HG02610 (cell line): ENCODE data around the gene SPI1.

ENCODE experiments used
- ATAC-seq: cut with Tn5 transposase; IDR thresholded peaks from one replicate; pipeline ENCODE4 v1.9.1; 2021; ENCODE audit warnings: mild to moderate bottlenecking, moderate library complexity; ENCODE audit not compliant: unreplicated experiment

Gene SPI1

DNA sequence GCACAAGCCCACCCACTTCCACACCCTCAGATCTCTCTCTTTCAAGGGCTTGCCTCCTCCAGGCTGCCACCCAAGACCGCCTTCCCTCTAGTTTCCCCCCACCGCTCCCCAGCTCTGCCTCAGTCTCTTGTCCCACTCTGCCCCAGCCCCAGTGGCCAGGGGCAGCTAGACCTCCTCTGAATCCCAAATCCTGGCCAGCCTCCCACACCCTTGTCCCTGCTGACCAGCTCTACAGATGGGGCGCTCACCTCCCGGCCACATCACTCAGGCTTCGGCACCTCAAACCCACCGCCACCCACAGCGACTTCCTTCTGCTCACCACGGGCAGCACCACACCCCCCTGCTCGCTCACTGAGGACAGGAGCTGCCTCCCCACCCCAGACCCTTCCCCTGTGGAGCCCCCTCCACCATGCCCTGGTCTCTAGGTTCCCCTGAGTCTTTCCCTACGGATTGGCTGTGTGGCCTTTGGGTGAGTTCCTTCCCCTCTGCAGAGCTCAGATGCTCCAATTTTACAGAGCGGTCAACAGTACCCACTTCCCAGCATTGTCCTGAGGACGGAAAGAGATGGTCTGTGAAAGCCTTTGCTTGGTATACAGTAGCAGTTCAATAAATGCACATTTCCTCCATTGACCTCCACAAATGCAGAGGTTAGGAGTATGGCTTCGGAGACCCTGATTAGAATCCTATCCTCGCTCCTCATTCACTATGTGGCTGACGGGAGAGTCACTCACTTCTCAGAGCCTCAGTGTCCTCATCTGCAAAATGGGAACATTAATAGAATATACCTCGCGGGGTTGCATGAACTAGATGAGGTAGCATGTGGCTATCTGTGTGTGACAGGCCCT is 11.5 kb upstream of the SPI1 start:
- ATAC-seq: no peak

DNA sequence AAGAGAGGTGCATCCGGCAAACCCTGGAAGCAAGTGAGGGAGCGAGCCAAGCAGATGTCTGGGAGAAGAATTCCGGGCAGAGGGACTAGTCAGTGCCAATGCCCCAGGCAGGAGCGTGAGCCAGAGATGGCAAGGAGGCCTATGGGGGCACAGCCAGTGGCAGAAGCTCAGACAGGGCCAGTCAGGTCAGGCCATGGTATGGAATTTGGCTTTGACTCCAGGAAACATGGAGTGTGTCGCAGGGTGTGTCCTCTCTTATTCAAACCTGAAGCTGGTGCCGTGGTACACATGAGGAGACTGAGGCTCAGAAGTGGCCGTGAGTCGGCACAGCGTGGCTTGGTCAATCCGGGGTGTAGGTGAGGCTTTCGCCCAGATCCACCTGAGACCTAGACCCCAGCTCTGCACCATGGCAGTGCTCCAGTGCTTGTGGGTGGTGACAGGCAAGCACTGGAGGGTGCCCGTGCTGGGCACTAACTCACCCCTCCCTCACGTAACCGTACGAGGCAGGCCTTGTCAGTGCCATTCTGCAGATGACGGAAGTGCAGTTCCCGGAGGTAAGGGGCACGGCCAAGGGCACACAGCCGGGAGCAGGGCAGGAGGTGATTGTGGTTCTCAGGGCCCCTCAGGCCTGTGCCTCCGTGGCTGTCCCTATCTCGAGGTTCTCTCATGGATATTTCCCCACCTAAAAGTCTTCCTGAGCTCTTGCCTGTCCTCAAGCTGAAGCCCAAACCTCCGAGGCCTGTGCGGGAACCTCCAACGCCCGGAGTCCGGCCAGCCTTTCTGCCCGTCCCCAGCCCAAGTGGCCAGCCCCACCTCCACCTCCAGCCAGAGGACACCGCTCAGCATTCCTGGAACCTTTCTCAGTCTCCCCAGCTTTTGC is 10.6 kb upstream of the SPI1 start:
- no peak for ATAC-seq

DNA sequence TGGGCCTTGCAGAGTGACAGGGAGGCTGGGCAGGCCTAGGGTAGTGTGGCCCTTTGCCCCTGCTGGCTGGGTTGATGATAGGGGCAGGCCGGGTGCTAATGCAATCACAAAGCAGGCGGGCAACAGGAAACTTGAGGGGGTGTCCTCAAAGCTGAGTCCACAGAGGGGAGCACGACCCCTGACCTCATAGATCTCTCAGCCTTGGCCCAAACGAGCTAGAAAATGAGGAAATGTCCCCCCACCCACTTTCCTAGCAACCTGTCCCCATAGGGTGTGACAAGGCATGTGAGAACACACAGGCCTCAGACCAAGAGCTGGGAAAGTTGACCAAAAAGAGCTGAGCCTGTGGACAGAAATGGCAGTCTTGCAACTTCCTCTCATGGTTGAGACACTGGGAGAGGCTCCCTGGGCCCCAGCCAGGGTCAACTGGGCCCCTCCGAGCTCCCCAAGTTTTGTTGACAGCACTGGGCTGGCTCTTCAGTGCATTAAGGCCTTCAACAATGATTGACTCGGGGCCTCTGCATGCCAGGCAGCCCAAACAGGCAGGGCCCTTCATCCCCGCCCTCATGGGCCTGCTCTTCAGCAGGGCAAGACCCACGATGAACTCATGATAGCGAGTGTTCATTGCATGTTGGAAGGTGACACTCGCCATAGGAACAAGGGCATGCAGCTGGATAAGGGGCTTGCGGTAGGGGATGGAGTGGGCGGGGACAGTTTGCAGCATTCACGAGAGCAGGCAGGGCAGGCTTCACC is 9.8 kb upstream of the SPI1 start:
- ATAC-seq: no peak

DNA sequence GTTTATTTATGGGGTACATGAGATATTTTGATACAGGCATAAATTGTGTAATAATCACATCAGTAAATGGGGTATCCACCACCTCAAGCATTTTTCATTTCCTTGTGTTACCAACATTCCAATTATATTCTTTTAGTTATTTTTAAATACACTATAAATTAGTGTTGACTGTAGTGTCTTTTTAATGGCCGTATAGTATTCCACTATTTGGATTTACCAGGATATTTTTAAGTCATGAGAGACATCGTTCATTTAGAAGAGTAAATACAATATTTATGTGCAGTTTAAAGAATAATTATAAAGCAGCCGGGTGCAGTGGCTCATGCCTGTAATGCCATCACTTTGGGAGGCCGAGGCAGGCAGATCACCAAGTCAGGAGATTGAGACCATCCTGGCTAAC is 6.2 kb upstream of the SPI1 start:
- no peak for ATAC-seq

DNA sequence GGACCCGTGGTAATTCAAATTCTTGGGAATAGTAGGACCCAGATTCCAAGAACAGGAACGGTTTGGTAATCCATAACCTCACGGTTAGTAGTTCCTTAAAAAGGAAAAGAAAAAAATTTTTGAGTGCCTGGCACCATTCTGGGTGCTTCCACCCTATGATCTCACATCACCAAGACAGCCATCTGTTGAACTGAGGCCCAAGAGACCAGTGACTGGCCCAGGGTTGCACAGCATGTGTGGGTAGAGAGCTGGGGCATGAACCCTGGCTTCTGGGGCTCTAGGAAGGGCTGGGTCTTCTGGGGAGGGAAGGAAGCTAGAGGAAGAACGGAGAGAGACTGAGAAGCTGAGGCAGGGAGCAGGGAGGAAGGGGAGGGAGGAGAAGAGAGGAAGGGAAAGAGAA is 4.7 kb upstream of the SPI1 start:
- ATAC-seq: no peak

DNA sequence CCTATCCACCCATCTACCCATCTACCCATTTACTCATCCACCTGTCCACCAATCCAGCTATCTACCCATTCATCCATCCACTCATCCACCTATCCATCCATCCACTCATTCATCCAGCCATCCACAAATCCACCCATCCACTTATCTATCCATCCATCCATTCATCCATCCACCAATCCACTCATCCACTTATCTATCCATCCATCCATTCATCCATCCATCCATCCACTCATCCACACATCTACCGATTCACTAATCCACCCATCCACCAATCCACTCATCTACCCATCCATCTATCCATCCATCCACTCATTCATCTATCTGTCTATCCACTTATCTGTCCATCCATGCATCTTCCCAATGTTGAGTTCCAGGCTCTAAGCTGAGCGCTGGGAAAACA is 1.7 kb upstream of the SPI1 start:
- no peak for ATAC-seq

DNA sequence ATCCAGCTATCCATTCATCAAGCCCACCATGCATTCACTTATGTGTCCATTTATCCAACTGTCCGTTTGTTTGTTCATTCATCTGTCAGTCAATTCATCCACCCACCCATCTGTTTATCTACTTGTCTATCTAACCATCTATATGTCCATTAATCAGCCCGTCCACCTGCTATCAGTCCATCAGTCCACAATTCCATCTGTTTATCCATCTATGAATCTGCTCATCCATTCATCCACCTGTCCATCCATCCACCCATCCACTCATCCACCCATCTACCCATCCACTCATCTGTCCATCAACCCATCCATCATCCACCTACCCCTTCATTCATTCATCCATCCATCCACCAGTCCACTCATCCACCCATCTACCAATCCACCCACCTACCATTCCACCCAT is 970 bp upstream of the SPI1 start:
- no peak for ATAC-seq

DNA sequence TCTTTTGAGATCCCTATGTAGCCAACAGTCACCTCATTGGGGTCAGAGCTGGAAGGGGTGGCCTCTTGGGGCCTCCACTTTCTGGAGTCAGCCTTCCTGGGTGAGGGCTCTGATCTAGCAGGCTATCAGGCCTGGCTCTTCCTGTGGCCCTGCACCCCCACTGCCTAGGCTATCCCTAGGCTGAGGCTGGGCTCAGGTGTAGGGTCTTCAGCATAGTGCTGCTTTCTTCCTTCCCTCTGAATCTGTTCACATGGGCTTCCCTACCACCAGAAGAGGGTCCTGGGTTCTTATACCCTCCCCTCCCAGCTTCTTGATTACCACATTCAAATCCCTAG is 456 bp upstream of the SPI1 start:
- ATAC-seq: peak; percentile 2

DNA sequence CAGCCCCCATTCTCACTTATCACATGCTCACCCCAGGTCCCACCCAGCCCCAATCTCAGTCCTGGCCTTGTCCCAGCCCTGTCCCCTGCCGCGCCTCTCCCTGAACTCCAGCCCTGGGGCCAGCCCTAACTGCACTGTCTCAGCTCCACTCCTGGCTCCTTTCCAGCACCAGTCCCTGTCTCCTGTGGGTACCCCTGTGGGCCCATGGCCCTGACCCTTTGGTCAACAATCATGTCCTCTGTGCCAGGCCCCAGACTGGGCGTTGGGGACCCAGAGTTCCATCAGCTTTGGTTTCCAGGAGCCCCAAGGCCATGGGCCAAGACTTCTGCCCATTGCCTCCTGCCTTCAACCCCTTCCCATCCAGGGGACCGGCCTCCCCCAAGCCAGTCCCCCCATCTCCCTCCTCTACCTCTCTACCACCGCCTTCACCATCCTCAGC is 757 bp downstream of the SPI1 start:
- ATAC-seq: no peak

DNA sequence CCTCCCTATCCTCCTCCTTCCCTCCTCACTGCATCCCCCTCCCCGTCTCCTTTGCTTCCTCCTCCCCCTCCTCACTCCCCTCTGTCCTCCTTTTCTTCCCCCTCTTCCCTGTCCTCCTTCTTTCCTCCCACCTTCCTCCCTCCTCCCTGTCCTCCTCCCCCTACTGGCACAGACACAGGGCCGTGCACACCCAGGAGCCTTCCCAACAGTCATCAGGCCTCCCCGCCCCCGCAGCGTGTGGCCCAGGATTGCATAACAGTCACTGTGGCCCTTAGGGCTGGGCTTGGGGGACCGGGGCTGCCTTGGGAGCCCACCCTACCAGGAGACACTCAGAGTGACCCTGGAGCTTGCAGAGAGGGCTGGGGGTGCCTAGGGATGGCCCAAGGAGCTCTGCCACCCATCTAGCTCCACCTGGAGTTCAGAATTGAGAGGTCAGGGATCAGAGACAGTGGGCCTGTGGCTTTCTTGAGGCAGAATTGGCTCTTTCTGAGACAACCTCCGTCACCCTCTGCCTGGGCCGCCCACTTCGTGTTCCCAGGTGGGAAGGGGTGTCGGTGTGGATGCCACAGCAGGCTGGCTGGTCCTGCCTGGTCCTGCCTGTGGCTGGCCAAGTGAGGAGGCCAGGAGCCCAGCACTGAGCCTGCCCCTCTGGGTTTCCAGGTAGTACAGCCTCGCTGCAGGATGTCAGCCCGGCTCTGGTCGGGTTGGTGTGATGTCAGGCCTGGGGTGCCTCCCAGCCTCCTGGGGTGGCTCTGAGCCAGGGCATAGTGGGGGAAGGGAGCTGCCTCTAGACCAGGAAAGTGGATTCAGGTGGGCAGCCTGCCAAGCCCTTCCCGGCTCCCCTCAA is 1.6 kb downstream of the SPI1 start:
- ATAC-seq: no peak

DNA sequence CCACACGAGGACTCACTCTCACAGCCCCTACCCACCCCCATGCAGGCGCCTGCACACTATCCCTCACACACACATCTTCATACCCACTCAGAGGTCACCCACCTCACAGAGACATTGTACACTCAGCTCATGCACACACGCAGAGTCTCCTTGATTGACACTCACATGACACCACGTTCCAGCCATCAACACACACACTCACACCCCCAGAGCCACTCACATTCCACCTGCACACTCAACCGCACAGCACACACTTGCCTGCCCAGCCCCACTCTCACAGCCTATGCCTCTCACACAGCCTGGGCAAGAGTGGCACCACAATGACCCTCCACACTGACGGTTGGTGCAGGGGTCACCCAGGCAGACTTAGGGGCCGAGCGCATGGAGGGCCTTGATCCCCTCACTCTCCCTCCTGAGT is 2.2 kb downstream of the SPI1 start:
- no peak for ATAC-seq

DNA sequence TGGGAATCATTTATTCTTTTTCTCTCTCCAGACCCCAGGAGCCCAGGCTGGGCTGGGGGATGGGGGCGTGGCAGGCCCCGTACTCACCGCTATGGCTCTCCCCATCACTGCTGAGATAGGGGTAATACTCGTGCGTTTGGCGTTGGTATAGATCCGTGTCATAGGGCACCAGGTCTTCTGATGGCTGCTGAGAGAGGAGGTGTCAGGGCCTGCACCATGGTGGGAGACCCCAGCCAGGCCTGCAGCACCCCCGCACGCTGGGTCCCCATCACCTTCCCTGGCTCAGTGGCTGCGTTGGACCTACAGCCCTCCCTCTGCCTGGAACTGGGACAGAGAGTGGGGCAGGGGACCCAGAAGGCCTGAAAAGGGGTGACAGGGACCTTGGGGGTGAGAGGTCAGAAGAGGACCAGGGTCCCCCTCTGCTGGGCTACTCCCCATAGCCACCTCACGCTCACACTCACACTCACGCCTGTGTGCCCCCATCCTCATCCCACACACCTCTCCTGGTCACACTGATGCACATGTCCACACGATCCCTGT is 2.7 kb downstream of the SPI1 start:
- ATAC-seq: no peak

DNA sequence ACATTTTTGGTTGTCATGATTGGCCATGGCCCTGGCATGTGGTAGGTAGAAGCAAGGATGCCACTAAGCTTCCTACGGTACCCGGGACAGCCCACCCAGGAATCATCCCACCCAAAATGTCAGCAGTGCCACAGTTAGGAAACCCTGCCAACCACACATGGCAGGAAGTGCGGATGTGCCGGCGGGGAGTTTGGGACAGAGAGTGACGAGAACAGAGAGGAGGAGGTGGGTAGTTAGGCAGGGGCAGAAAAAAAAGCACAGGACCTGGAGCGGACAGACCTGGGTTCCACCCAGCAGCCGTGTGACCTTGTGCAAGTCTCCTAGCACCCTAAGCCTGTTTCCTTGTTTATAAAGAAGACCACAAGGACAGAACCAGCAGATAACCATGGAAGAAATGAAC is 3.3 kb downstream of the SPI1 start:
- ATAC-seq: no peak

DNA sequence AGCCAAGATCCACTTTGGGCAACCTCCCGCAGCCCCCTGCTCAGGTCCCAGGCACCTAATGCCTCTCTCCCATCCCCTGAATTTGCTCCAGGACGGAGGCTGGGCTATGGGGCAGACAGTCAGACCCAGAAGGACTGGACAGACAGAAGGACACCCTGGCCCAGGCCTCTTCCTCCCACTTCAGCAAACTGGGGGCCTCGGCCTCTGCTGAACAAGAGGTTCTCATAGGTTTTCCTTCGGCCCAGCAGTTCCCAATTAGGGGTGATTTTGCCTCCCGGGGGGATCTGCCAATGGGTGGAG is 3.7 kb downstream of the SPI1 start:
- no peak for ATAC-seq

DNA sequence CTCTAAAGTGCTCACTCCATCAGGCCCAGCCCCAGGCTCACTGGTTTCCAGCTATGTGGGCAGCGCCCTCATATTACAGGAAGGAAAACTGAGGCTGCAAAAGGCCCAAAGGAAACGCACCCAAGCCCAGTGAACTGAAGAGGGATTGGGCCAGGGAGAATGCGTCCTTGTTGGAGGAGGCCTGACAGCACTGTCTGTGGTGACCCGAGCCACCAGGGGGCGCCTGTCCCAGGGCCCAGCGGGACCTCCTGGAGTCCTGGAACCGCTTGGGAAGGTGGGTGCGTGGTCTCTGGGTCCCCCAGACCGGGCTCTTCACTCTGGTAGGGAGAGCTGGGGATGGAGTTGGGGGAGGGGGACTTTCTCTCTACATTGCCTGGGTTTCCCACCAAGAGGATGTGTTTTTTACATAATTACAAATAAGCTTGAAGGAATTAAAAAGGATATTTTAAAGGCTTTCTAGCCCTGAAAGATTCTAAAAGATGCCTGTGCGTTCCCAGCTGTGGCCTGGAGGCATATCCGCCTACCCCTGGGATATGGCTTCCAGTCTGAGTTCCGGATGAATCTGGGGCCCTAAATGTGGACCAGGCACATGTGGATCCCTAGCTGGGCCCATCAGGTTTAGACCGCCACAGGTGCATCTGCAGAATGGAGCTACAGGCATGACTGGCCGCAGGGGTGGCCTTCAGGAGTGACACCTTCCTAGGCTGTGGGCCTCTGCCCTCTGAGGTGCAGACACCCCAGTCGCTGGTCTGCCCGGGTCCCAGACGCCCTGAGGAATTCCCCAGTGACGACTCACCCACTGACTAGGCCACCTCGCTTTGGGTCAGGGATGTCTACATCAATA is 4.2 kb downstream of the SPI1 start:
- ATAC-seq: peak; percentile 43

DNA sequence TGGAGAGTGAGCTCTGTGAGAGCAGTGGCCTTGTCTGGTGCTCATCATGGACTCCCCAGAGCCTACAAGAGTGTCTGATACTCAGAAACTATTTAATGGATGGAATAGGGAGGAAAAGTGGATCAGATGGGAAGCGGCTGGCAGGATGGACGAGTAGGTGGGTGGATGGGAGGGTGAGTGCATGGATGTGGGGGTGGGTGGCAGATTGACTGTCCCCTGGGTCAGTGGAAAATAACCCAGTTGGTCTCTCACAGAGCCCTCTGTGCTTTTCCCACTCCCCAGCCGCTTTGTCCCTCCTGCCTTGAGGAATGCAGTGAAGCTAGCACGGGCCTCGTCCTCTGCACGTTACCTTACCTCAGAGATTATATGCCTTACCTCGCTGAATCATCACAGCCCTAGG is 5.9 kb downstream of the SPI1 start:
- ATAC-seq: no peak

DNA sequence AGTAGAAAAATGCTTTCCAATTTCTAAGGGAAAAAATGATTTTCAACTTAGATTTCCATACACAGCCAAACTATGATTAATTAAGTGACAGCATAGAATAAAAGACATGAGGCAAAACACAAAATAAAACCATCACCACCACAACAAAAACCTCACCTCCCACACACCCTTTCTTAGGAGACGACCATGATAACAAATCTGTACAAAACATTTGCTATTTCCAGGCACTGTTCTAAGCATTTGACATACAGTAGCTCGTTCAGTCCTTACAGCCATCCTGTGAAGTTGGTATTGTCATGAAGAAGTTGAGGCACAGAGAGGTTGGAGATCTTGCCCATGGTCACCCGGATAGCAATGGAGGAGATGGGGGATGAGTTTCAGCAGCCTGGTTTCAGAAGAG is 8.7 kb downstream of the SPI1 start:
- no peak for ATAC-seq

DNA sequence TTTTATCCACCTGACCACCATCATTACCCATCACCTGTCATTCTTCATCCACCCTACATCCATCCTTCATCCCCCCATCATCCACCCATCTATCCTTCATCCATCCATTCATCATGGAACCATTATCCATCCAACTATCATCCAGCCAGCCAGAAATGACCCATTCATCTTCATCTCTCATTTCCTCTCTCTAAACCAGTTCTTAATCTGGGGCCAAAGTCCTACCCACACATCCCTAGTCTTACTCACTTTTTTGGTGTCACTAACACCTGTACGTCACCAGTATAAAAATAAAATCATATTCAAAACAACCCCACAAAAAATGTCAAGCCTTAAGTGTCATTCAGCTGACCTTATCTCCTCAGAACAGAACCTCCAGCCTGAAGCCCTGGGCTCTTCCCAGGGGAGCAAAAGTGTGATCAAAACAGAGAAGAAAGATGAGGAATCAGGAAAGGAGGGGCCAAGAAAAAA is 12.3 kb downstream of the SPI1 start:
- no peak for ATAC-seq

DNA sequence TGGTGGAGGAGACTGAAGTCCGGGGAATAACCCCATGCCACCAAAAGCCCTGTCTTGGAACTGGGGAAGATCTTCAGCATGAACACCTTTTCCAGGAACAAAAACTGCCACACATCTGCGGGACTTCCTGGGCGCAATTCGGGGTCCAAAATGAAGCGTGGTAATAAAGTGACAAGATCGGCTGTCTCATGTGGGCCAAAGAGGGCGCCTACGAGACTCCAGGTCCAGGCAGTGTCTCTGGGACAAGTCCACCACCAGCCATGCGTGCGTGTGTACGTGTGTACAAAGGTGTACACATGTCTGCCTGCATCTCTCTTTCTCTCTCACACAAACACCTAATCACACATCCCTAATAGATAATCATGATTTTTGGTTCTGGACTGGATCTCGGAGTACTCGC is 16.9 kb downstream of the SPI1 start:
- no peak for ATAC-seq

DNA sequence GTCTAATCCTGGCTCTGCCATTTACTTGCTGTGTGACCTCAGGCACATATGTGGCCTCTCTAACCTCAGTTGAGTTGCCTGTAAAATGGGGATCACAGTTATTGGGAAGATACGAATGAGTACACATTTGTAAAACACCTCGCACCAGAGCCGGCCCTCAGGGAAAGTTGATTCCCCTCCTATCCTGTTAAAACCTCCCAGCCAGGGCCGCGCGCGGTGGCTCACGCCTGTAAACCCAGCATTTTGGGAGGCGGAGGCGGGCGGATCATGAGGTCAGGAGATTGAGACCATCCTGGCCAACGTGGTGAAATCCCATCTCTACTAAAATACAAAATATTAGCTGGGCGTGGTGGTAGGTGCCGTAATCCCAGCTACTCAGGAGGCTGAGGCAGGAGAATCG is 18.0 kb downstream of the SPI1 start:
- no peak for ATAC-seq
